ENCODE results near the gene GCA.

Gene GCA

GRCh38 chr2:162343824-162344616, at the start of gene GCA:
Gene GCA (plus strand): TSS chr2:162344132. CDS start chr2:162344249, 117 bp downstream.
- DNase-seq (ENCODE audit: low read depth in 2 of 2), result peak; percentile 89 to 91
- TF ChIP-seq CTCF (IDR thresholded peaks at IDR 0.05; ENCODE audit: low read depth, low read length), result no peak
- H3K4me3 ChIP-seq (replicated peaks in 1 of 2; ENCODE audit: low read depth in 2 of 2, low read length in 2 of 2), result peak within 1 kb of the TSS; percentile 69 to 71

GRCh38 chr2:162295009-162295408, 48.9 kb upstream of the GCA start:
- no peak for DNase-seq (ENCODE audit: low read depth in 2 of 2)
- TF ChIP-seq CTCF (IDR thresholded peaks at IDR 0.05; ENCODE audit: low read depth, low read length), result no peak
- no peak overlapping the region for H3K4me3 ChIP-seq (replicated peaks in 1 of 2; ENCODE audit: low read depth in 2 of 2, low read length in 2 of 2)

GRCh38 chr2:162297925-162298552, 45.9 kb upstream of the GCA start:
- DNase-seq (ENCODE audit: low read depth in 2 of 2), result peak; percentile 89 to 90
- peak; percentile 71 for TF ChIP-seq CTCF (IDR thresholded peaks at IDR 0.05; ENCODE audit: low read depth, low read length)
- H3K4me3 ChIP-seq (replicated peaks in 1 of 2; ENCODE audit: low read depth in 2 of 2, low read length in 2 of 2), result no peak overlapping the region

GRCh38 chr2:162298669-162299335, 45.1 kb upstream of the GCA start:
- H3K4me3 ChIP-seq (replicated peaks in 1 of 2; ENCODE audit: low read depth in 2 of 2, low read length in 2 of 2), result no peak overlapping the region
- TF ChIP-seq CTCF (IDR thresholded peaks at IDR 0.05; ENCODE audit: low read depth, low read length), result no peak
- DNase-seq (ENCODE audit: low read depth in 2 of 2), result no peak

- H3K4me3 ChIP-seq (replicated peaks in 1 of 2; ENCODE audit: low read depth in 2 of 2, low read length in 2 of 2), result no peak overlapping the region
- TF ChIP-seq CTCF (IDR thresholded peaks at IDR 0.05; ENCODE audit: low read depth, low read length), result no peak
- peak in 1 of 2 donors; percentile 77 for DNase-seq (ENCODE audit: low read depth in 2 of 2)
Measured at GRCh38 chr2:162300266-162300665, 43.7 kb upstream of the GCA start.

- no peak overlapping the region for H3K4me3 ChIP-seq (replicated peaks in 1 of 2; ENCODE audit: low read depth in 2 of 2, low read length in 2 of 2)
- DNase-seq (ENCODE audit: low read depth in 2 of 2), result peak; percentile 83 to 84
- TF ChIP-seq CTCF (IDR thresholded peaks at IDR 0.05; ENCODE audit: low read depth, low read length), result peak; percentile 66
Measured at GRCh38 chr2:162301151-162301804, 42.7 kb upstream of the GCA start.

All from cardiac fibroblast (primary cell).